ENCODE results near the gene RAD18. TPM values are rescaled to one million over a fixed set of nuclear protein-coding genes. Genes with fewer than 3 reads are reported as not detected.
A peak's percentile ranks its signal among the peaks of the same experiment; 100 is the strongest.

Gene RAD18
- total RNA-seq, 1 experiment from 2014 or later, result 46.6 TPM

- no TSS peak for BruUV-seq (replicated peaks)
- H3K9me3 ChIP-seq (ENCODE audit: low read length), result no peaks in the 10 kb centered on the region
- no peaks in the 10 kb centered on the region for H3K9me2 ChIP-seq (replicated peaks; ENCODE audit: low read length)
- no peak overlapping the region for H3K4me3 ChIP-seq (ENCODE audit: low read length)
- 0 out of 2 replicates have a peak, but pooled peaks cover 5% of the 10 kb centered on the region for H4K20me1 ChIP-seq (ENCODE audit: low read length)
- ChIA-PET POLR2A (ENCODE audit: unreplicated experiment) (no interaction called here), CTCF (no interaction called here)
- intact Hi-C loops (cut with micrococcal nuclease), result no loop called here
- H3K79me2 ChIP-seq (ENCODE audit: low read length), result peaks cover 19% of the 10 kb centered on the region
- H2AFZ ChIP-seq (ENCODE audit: low read length), result no peak overlapping the region
- TF ChIP-seq EZH2 (IDR thresholded peaks at IDR 0.05; ENCODE audit: low read length, unreplicated experiment) (no peak), CTCF (conservative IDR thresholded peaks at IDR 0.05; ENCODE audit: low read depth, low read length) (no peak), EZH2phosphoT487 (IDR thresholded peaks at IDR 0.05; ENCODE audit: borderline replicate concordance, low read length) (no peak)
- no peak overlapping the region for H3K9ac ChIP-seq (ENCODE audit: low read length)
- H3K4me2 ChIP-seq (ENCODE audit: low read length), result no peak overlapping the region
- H3K27ac ChIP-seq (ENCODE audit: low read length), result no peak overlapping the region
- H3K27me3 ChIP-seq (ENCODE audit: low read length), result no peaks in the 10 kb centered on the region
- H3K4me1 ChIP-seq (ENCODE audit: insufficient read depth, low read length), result peaks cover 17% of the 10 kb centered on the region
- H3F3A ChIP-seq (ENCODE audit: low read length, unreplicated experiment), result peaks cover 12% of the 10 kb centered on the region
- H3K36me3 ChIP-seq (ENCODE audit: low read depth, low read length), result peaks cover 80% of the 10 kb centered on the region
- ATAC-seq, result no peak
- DNase-seq, result no peak
Observed at GRCh38 chr3:8942115-8942514, 21.2 kb downstream of the RAD18 start.

- no peak overlapping the region for H3K9ac ChIP-seq (ENCODE audit: low read length)
- H3K4me3 ChIP-seq (ENCODE audit: low read length), result peak overlapping the region; percentile 29; the same call in 1 of the 2 replicates
- H3F3A ChIP-seq (ENCODE audit: low read length, unreplicated experiment), result peaks cover 12% of the 10 kb centered on the region
- ATAC-seq (peak; percentile 52), DNase-seq (peak; percentile 66)
- no peaks in the 10 kb centered on the region for H3K9me3 ChIP-seq (ENCODE audit: low read length)
- BruUV-seq (replicated peaks), result no TSS peak
- peak overlapping the region; percentile 77 for H3K4me2 ChIP-seq (ENCODE audit: low read length)
- POLR2A ChIA-PET (ENCODE audit: unreplicated experiment), result no interaction called here
- H3K9me2 ChIP-seq (replicated peaks; ENCODE audit: low read length), result no peaks in the 10 kb centered on the region
- intact Hi-C loops (cut with micrococcal nuclease), result loop anchor here (1.0 kb wide), 2 partner anchors 25 to 129 kb away; partner anchors contain the start of gene RAD18
- H3K27me3 ChIP-seq (ENCODE audit: low read length), result no peaks in the 10 kb centered on the region
- H4K20me1 ChIP-seq (ENCODE audit: low read length), result 0 out of 2 replicates have a peak, but pooled peaks cover 5% of the 10 kb centered on the region
- peak overlapping the region; percentile 81 for H3K27ac ChIP-seq (ENCODE audit: low read length)
- H3K79me2 ChIP-seq (ENCODE audit: low read length), result peaks cover 21% of the 10 kb centered on the region
- H2AFZ ChIP-seq (ENCODE audit: low read length), result no peak overlapping the region
- H3K4me1 ChIP-seq (ENCODE audit: insufficient read depth, low read length), result peaks cover 29% of the 10 kb centered on the region
- CTCF ChIA-PET, result interaction anchor here (0.6 kb wide), 1 partner anchor 24 kb away, joined by 3 read pairs; no protein-coding TSS in a partner anchor
- H3K36me3 ChIP-seq (ENCODE audit: low read depth, low read length), result peaks cover 71% of the 10 kb centered on the region
- TF ChIP-seq CTCF (conservative IDR thresholded peaks at IDR 0.05; ENCODE audit: low read depth, low read length), result peak; percentile 75
- no peak for TF ChIP-seq EZH2phosphoT487 (IDR thresholded peaks at IDR 0.05; ENCODE audit: borderline replicate concordance, low read length)
Observed at GRCh38 chr3:8938021-8938420, 25.3 kb downstream of the RAD18 start.

Measured in PC-3 (cell line).